Umbilical cord (tissue), 2 donors: ENCODE measurements around the gene ARL13A. TPM values are rescaled to one million over a fixed set of nuclear protein-coding genes. Genes with fewer than 3 reads are reported as not detected.
"Not testable (repeated sequence)": the region's sequence is repeated elsewhere in the genome, so short reads cannot be mapped to it uniquely, and the experiment has no call there.

Experiments
- DNase-seq: peaks from one replicate; pipeline ENCODE4 v3.0.0-alpha.2; 2015; ENCODE audit warnings: low spot score
- total RNA-seq: library from RNA; depleted of rRNA; stranded (reverse); fragments of >200 nt; gene quantifications from one replicate; pipeline ENCODE4 v1.2.3, GENCODE V29; 2014; ENCODE audit warnings: low replicate concordance; ENCODE audit not compliant: insufficient read depth

ARL13A gene
- total RNA-seq, 1 donor from 2014 or later: not detected

DNA sequence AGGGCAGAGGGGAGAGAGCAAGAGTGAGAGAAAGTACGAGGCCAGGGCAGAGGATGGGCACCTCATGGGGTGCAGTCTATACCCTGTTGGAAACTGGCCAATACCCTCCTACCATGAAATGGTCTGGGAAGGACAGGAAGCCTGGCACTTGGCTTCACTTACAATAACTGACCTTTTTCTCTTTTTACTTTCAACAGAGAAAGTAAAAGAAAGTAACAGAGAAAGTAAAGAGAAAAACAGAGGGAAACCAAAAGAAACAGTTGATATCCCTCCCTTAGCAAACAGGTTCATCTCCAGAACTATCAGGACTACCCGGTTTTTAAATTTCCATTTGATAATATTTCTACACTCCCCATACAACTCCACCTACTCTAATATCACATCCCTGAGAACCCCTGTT lies 20.6 kb downstream of the ARL13A start:
- DNase-seq: no peak

- DNase-seq: no peak
Measured at GRCh38 chrX:100994352-100995281, 25.1 kb downstream of the ARL13A start.

DNA sequence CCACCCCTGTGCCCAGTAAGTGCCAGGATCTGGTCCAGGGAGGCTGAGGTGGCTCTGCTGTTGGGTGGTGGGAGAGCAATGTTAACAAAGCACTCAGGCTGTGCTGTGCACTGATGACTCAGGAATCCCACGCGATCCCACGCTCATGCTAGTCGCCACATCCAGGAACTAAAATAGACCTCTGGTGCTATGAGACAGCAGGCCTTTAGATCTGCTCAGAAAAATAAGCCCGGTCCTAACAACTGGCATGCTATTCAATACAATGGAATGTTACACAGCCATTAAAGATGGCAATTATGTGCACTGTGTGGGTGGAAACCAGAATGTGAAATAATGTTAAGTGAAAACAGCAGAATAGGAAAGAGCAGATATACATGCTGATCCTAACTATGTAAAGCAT lies 26.0 kb downstream of the ARL13A start:
- no peak for DNase-seq

DNA sequence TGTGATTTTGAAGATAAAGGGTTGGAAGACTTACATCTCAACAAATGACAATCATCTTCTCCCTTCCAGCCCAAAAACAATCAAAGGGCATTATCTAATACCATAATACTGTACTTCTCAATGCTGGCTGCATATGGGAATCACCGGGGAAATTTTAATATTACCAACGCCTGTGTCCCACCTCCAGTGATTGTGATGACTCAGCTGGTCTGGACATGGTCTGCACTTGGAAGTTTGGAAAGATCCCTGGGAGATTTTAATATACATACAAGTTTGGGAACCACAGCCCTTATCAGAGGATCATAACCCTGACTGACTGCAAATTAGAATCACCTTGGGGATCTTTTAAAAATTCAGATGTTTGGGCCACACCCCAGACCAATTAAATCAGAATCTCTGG lies 29.9 kb downstream of the ARL13A start:
- no peak for DNase-seq

DNA sequence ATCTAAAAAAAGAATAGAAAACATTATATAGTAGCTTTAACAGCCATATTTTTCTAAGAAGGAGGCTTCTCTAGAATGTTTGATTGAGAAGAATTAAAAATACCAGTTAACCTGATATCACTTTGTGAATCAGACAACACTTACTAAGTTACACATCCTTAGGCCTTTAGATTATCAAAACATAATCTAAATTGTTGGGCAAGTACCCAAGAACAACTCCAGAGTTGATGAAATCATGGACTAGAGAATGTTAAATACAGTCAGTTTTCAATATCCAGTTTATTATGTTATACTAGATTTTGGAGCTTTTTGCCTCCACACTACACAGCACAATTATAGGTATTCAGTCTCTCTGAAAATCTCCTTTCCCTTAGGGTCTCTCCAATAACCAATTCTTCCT lies 39.6 kb downstream of the ARL13A start:
- no peak for DNase-seq

- DNase-seq: not testable (repeated sequence)
Measured at GRCh38 chrX:101012031-101012430, 42.5 kb downstream of the ARL13A start.

GRCh38 chrX:101022020-101022419 lies 52.5 kb downstream of the ARL13A start:
- DNase-seq: no peak

DNA sequence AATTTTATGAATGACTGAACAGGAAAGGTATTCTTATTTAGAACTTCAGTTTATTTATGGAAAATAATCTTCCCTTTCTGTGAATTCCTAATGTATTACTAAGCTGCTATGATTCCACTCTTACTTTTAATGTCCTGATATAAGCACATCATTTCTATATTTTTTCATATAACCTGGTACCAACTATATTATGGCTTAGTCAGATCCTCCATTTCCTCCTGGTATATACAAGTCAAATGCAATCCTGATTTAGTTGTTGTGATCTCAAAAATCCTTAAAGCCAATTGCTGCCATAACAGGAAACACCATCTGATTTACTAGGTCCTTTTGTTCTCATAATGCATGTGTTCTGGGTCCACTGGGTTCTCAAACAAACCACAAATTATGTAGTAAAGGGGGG lies 55.6 kb downstream of the ARL13A start:
- DNase-seq: no peak

GRCh38 chrX:101028562-101028961 lies 59.1 kb downstream of the ARL13A start:
- DNase-seq: no peak

DNA sequence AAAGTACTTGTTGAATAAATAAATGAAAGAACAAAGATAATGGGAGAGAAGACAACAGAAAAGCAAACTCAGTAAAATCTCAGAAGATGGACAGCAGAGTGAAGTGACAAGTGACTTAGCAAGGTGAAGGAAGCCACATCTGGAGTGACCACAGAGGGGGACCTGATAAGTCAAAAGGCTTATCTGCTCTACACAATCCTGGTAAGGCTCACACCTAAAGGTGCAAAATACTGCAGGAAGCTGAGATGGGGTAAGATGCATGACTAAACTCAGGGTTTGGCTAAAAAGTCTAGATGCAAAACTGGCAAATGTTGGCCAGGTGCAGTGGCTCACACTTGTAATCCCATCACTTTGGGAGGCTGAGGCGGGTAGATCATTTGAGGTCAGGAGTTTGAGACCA lies 60.2 kb downstream of the ARL13A start:
- no peak for DNase-seq

DNA sequence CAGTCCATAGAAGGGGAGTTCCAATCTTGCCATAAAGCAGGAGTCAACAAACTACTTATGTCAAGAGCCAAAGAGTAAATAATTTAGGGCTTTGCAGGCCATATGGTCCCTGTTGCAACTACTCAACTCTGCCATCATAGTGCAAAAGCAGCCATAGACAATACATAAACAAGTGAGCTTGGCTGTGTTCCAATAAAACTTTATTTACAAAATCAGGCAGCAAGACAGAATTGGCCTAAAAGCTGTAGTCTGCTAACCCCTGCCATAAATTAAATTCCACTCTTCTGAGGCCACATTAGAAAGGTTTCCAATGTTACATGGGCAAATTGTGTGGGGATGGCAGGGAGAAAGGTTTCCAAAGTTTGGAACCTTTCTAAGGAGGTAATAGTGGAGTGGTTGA lies 67.7 kb downstream of the ARL13A start:
- no peak for DNase-seq

- DNase-seq: no peak
Measured at GRCh38 chrX:101040197-101040596, 70.7 kb downstream of the ARL13A start.

Other genes starting within 250 kb of the ARL13A start
- gene SYTL4, start 237.6 kb upstream of the ARL13A start, total RNA-seq: 9.4 TPM
- gene CSTF2, start 149.3 kb upstream of the ARL13A start, total RNA-seq: 5.3 TPM
- 0.96 TPM for gene NOX1, start 95.3 kb upstream of the ARL13A start, total RNA-seq
- 4.3 TPM for gene XKRX, start 40.8 kb upstream of the ARL13A start, total RNA-seq
- gene TRMT2B, start 82.4 kb downstream of the ARL13A start, total RNA-seq: 6.0 TPM
- gene TMEM35A, start 109.2 kb downstream of the ARL13A start, total RNA-seq: 3.1 TPM
- 9.6 TPM for gene CENPI, start 128.5 kb downstream of the ARL13A start, total RNA-seq